GM04504 (cell line): ENCODE results near the gene AHDC1.

Source experiments
- DNase-seq: peaks from one replicate; pipeline ENCODE4 v3.0.0-alpha.2; 2012; ENCODE audit warnings: low read depth

The AHDC1 gene

DNA sequence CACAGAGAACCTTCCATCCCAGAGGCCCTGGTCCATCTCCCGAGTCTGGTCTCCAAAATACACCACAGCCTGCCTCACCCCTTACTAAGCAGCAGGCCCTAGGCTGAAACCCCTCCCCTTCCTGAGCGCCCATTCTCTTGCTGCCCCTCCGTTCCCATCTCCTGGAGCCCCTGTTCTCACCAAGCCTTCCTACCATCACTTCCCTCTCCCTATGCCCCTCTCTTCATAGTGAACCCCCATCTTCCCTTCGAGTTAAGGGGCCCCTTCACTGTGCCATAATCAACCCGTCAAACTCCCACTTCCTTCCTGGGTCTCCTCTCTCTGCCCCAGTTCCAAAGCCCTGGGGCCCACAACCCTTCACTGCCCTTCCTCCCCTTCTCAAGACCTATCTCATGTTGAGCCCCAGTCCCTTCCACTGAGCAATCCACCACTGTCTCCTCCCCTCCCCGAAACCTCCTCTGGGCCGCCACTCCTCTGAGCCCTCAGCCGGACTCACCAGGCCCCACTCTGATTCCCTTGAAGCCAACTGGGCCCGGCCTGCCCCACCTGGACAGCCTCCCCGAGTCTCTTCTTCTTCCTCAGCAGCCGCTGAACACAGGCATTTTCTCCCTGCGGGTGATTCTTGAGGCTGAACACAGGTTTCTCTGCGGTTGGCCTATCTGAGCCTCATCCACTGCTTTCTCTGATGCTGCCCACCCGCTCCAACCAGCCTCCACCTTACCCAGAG is 71.8 kb downstream of the AHDC1 start:
- no peak for DNase-seq

DNA sequence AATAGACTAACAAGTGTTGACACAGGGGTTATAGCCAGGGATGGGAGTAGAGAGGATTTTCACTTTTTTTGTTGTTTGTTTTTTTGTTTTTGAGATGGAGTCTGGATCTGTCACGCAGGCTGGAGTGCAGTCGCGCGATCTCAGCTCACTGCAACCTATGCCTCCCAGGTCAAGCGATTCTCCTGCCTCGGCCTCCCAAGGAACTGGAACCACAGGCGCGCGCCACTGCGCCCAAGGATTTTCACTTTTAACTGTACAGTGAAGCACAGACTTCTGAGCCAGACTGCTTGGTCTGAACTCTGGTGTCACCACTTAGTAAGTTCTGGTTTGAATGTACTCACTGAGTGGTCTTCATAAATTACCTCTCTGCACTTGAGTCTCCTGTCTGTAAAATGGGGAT is 73.8 kb downstream of the AHDC1 start:
- no peak for DNase-seq

GRCh38 chr1:27529704-27530018 is 74.3 kb downstream of the AHDC1 start:
- no peak for DNase-seq

- peak; percentile 45 for DNase-seq
Measured at GRCh38 chr1:27528818-27529703, 74.9 kb downstream of the AHDC1 start.

DNA sequence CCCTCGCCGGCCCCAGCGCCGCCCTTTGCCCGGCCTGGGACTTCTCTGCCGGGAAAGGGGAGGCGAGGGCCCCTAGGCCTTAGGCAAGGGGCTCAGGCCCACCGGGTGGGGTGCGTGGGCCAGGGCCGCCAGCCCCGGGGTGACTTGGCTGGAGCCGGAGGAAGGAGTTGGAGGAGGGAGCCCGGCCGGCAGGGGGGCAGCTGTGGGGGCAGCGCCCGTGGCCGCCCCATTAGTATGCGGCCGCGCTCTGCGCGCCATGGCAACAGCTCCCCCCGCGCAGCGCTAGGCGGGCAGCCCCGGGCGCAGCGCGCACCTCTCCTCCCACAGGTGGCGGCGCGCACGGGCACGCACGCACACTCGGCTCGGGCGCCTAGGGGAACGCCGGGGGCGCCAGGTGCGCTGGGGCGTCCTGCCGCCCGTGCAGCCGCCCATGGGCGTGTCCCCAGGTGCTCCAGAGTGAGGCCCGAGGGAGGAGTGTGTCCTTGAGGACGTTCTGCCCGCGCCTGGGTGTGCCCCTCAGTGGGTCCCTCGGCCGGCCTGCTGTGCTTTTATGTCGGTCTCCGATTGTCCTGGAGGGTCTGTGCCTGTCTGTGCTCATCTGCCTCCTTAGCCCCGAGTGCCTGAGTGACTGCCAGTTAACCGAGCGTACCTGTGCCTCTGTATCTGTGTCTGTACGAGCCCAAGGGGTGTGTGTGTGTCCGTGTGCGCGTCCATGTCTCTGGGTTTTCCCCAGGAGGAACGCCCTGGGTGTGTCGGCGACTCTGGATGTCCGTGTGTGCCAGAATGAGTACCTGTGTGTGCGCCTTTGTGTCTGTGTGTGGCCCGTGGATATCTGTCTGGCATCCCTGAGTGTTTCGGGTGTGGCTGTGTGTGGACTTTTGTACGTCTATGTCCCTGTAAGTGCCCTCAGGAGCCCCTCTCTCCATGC is 75.8 kb downstream of the AHDC1 start:
- DNase-seq, result no peak

- DNase-seq, result no peak
Measured at GRCh38 chr1:27527223-27527889, 76.6 kb downstream of the AHDC1 start.

DNA sequence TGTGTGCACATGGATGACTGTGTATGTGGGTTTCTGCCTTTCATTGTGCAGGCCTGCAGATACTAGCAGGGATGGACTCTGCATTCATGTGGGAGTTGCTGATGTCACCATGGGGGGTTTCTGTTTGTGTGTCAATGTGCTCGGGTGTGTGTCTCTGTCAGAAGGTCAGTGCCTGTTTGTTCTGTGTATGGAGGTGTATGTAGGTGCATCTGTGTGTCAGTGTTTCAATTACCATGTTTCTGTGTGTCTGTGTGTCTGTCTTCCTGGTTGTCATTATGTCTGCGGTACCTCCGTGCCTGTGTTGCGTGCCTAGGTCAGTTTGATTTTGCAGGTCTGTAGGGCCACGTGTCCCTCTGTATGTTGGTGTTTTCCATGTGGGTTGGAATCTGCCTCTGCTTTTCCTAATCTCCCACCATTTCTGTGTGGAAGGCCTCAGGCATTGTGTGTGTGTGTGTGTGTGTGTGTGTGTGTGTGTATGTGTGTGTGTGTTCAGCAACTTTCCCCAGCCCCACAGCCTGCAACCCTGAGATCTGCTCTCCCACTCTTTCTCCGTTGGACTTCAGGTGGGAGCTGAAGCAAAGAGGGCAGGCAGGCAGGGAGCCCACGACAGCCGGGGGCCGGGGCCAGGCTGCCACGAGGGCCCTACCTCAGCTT is 77.2 kb downstream of the AHDC1 start:
- no peak for DNase-seq

GRCh38 chr1:27525296-27526272 is 78.4 kb downstream of the AHDC1 start:
- no peak for DNase-seq

- DNase-seq, result no peak
Measured at GRCh38 chr1:27523337-27524020, 80.5 kb downstream of the AHDC1 start.

GRCh38 chr1:27522432-27523336 is 81.3 kb downstream of the AHDC1 start:
- no peak for DNase-seq

- DNase-seq, result no peak
Measured at GRCh38 chr1:27521861-27522431, 82.0 kb downstream of the AHDC1 start.

DNA sequence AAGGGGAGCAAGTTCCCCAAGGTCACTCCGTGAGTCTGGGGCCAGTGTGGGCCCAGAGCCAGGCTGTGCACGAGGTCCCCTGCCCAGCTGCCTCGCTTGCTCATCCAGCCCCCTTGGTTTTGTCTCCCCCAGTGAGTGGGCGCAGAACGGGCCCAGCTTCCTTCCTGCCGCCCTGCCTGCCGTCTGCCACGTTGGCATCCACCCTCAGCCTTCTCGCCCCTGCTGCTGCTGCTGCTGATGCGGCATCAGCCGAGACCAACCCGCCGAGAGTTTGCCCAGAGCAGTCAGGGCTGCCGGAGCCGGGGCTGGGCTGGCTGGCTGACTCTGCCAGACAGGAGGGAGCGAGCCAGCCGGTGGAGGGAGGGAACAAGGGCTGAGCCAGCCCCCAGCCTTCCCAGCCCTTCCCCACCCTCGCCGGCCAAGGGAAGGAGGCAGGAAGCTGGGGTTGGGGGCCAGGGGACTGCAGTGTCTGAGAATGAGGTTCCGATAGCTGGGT is 82.6 kb downstream of the AHDC1 start:
- DNase-seq, result no peak

DNA sequence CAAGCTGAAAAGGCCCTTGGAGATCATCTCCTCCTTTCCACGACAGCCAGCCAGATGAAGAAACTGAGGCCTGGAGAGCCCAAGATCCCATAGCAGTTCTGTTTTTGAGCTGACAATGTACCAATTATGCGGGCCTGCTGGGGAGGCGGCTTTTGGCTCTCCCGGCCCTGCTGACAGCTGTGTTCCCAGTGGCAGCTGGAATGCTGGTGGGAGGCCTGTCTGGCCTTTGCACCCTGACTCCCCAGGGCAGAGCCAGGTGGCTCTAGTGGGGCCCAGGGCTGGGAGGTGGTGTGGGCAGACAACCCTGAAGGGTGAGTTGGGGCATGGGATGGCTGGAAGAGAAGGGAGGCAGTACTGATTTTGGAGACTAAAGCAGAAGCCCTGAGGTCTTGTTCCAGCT is 83.3 kb downstream of the AHDC1 start:
- DNase-seq, result no peak

GRCh38 chr1:27519331-27520258 is 84.3 kb downstream of the AHDC1 start:
- no peak for DNase-seq

DNA sequence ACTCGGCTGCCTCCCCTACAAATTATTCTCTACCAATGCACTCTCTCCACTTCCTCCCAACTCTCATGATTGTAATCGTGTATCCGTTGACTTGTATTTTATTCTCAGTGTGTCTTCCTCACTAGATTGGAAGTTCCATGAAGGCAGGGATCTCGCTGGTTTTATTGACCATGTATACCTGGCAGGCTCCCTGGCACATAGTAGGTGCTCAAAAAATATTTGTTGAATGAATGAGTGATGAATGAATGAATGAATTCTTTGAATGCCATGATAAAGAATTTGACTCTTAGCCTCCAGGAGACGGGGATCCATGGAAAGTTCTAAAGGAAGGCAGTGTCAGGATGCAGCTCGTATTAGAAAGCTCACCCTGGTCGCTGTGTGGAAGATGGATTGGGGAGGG is 85.1 kb downstream of the AHDC1 start:
- DNase-seq, result no peak

- DNase-seq, result no peak
Measured at GRCh38 chr1:27517907-27518718, 85.8 kb downstream of the AHDC1 start.
